HCT116 (cell line): ENCODE measurements around the gene NUP155. TPM values are rescaled to one million over a fixed set of nuclear protein-coding genes. Genes with fewer than 3 reads are reported as not detected.

Experiments
- ATAC-seq: fragments of 200-7000 bp; cut with Tn5 transposase; 2 replicates; pipeline ENCODE4 v1.9.1; 2020; ENCODE audit warnings: mild to moderate bottlenecking, moderate library complexity
- BruUV-seq: library from RNA; stranded (reverse); fragments of 400-500 nt; replicated peaks from 2 replicates; lab custom pipeline; 2021; lab: Mats Ljungman, UMichigan
- CTCF ChIA-PET: fragments of 300-600 bp; sonication (Branson Sonifier 250); formaldehyde crosslinking; loops from one replicate; lab custom pipeline; 2021; ENCODE audit warnings: antibody characterized with exemption; lab: Charles Lee
- POLR2A ChIA-PET: fragments of 300-600, 350-600 bp; sonication (Branson Sonifier 250); formaldehyde crosslinking; loops from one replicate; lab custom pipeline; 2021; ENCODE audit warnings: antibody characterized with exemption; lab: Charles Lee
- RAD21 ChIA-PET, 2 experiments: fragments of 300-600 bp; sonication (Branson Sonifier 250); formaldehyde crosslinking; loops; one replicate each; lab custom pipeline; 2023; ENCODE audit warnings: low total read pairs in 2 of 2; ENCODE audit not compliant: uncharacterized antibody in 2 of 2, unreplicated experiment in 2 of 2, low non-redundant PET in 1 of 2; lab: Charles Lee
- DNase-seq: peaks from one replicate; pipeline ENCODE4 v3.0.0-alpha.2; 2010; ENCODE audit warnings: low read depth, low spot score
- H2AFZ ChIP-seq: fragments of 200-600 bp; shearing (Covaris generic), sonication (generic); 2 replicates; pipeline ENCODE4 v1.6.1; 2017; ENCODE audit warnings: low read depth, mixed run types, mixed read lengths, antibody characterized with exemption, low read length; ENCODE audit not compliant: poor library complexity, severe bottlenecking
- H3K27ac ChIP-seq: 2 replicates; pipeline ENCODE4 v1.5.1; 2012; ENCODE audit warnings: low read depth, low read length
- H3K27me3 ChIP-seq: fragments of 200-600 bp; sonication (generic); 2 replicates; pipeline ENCODE4 v1.6.1; 2016; ENCODE audit warnings: mixed run types, low read length, mixed read lengths; ENCODE audit not compliant: insufficient read depth
- H3K36me3 ChIP-seq, 2 experiments: fragments of 200-500 bp in 1 of 2; fragments of 200-600 bp in 1 of 2; sonication (Bioruptor generic) in 1 of 2; sonication (generic) in 1 of 2; 2 replicates each; pipeline versions ENCODE4 v1.5.1 to v1.6.1; 2014 to 2016; ENCODE audit warnings: low read length in 2 of 2, inconsistent platforms in 1 of 2, mixed read lengths in 1 of 2, mixed run types in 1 of 2; ENCODE audit not compliant: insufficient read depth in 2 of 2, control insufficient read depth in 1 of 2
- H3K4me1 ChIP-seq, 2 experiments: fragments of 200-600 bp in 1 of 2; sonication (generic) in 1 of 2; 2 replicates each; pipeline versions ENCODE4 v1.5.1 to v1.6.1; 2012 to 2017; ENCODE audit warnings: low read length in 2 of 2, inconsistent platforms in 1 of 2, mild to moderate bottlenecking in 1 of 2, mixed read lengths in 1 of 2, mixed run types in 1 of 2, moderate library complexity in 1 of 2; ENCODE audit not compliant: insufficient read depth in 2 of 2, control insufficient read depth in 1 of 2
- H3K4me2 ChIP-seq: fragments of 200-600 bp; sonication (generic); 2 replicates; pipeline ENCODE4 v1.6.1; 2017; ENCODE audit warnings: mixed run types, low read length, mixed read lengths
- H3K4me3 ChIP-seq, 2 experiments: fragments of 200-600 bp in 1 of 2; sonication (generic) in 1 of 2; replicated peaks in 1 of 2; 2 replicates each; pipeline ENCODE4 v1.5.1; 2011 to 2016; ENCODE audit warnings: low read length in 2 of 2, control low read depth in 1 of 2, low read depth in 1 of 2, mild to moderate bottlenecking in 1 of 2, mixed read lengths in 1 of 2, mixed run types in 1 of 2
- H3K79me2 ChIP-seq: fragments of 200-600 bp; sonication (generic); 2 replicates; pipeline ENCODE4 v1.6.1; 2017; ENCODE audit warnings: mild to moderate bottlenecking, mixed run types, low read length, moderate library complexity, mixed read lengths; ENCODE audit not compliant: insufficient read depth
- H3K9ac ChIP-seq: fragments of 200-600 bp; sonication (generic); 2 replicates; pipeline ENCODE4 v1.6.1; 2016; ENCODE audit warnings: low read length, mixed read lengths
- H3K9me2 ChIP-seq: fragments of 200-600 bp; sonication (generic), shearing (Covaris generic); 2 replicates; pipeline ENCODE4 v1.6.1; 2017; ENCODE audit warnings: mixed run types, mild to moderate bottlenecking, moderate library complexity; ENCODE audit not compliant: insufficient read depth
- H3K9me3 ChIP-seq, 2 experiments: fragments of 200-500 bp in 1 of 2; fragments of 200-600 bp in 1 of 2; sonication (Bioruptor generic) in 1 of 2; sonication (generic) in 1 of 2; 2 replicates each; pipeline ENCODE4 v1.6.1; 2014 to 2017; ENCODE audit warnings: low read length in 2 of 2, mixed read lengths in 2 of 2, inconsistent platforms in 1 of 2, low read depth in 1 of 2, mild to moderate bottlenecking in 1 of 2, mixed run types in 1 of 2, moderate library complexity in 1 of 2; ENCODE audit not compliant: control insufficient read depth in 1 of 2, insufficient read depth in 1 of 2
- H4K20me1 ChIP-seq: fragments of 200-600 bp; sonication (generic), shearing (Covaris generic); 2 replicates; pipeline ENCODE4 v1.6.1; 2017; ENCODE audit warnings: mixed run types, mild to moderate bottlenecking, moderate library complexity; ENCODE audit not compliant: insufficient read depth
- ELF1 ChIP-seq: IDR thresholded peaks from 2 replicates; pipeline ENCODE4 v1.6.1; 2012; ENCODE audit warnings: low read depth, borderline replicate concordance
- EZH2phosphoT487 ChIP-seq: fragments of 200-600 bp; IDR thresholded peaks from 2 replicates; pipeline ENCODE4 v1.6.1; 2018; ENCODE audit warnings: antibody characterized with exemption, borderline replicate concordance
- REST ChIP-seq: IDR thresholded peaks from 2 replicates; pipeline ENCODE4 v1.6.1; 2012; ENCODE audit warnings: low read depth
- SIN3A ChIP-seq: IDR thresholded peaks from 2 replicates; pipeline ENCODE4 v1.6.1; 2012; ENCODE audit warnings: low read depth
- SRF ChIP-seq: IDR thresholded peaks from 2 replicates; pipeline ENCODE4 v1.6.1; 2012; ENCODE audit warnings: low read depth
- ZNF274 ChIP-seq: fragments of 200-500 bp; sonication (Bioruptor generic); IDR thresholded peaks from 2 replicates; pipeline ENCODE4 v1.6.1; 2014; ENCODE audit warnings: mild to moderate bottlenecking, low read depth, low read length, inconsistent platforms
- intact Hi-C: fragments of 100-400 bp; cut with micrococcal nuclease; formaldehyde crosslinking; loops from 2 replicates; pipeline ENCODE4 v1.10.0; 2022
- total RNA-seq: library from RNA; stranded (reverse); gene quantifications from one replicate; pipeline ENCODE4 v1.2.1, GENCODE V29; 2021; ENCODE audit not compliant: unreplicated experiment
- TF ChIP-seq, protein P1 (sequence below): IDR thresholded peaks from 2 replicates; pipeline ENCODE4 v1.6.1; 2011; ENCODE audit warnings: mild to moderate bottlenecking, low read length, moderate library complexity; ENCODE audit not compliant: insufficient replicate concordance; ENCODE audit errors: extremely low read depth
- TF ChIP-seq, protein P2 (sequence below), 3 experiments: fragments of 200-600 bp in 1 of 3; sonication (generic) in 1 of 3; IDR thresholded peaks in 2 of 3; conservative IDR thresholded peaks in 1 of 3; 2 replicates each; pipeline ENCODE4 v1.5.1; 2012 to 2017; ENCODE audit warnings: low read depth in 2 of 3, low read length in 2 of 3, antibody characterized with exemption in 1 of 3, borderline replicate concordance in 1 of 3, control low read depth in 1 of 3, mild to moderate bottlenecking in 1 of 3, mixed read lengths in 1 of 3, mixed run types in 1 of 3, moderate library complexity in 1 of 3; ENCODE audit not compliant: insufficient read depth in 1 of 3

The NUP155 gene
- total RNA-seq, 1 experiment from 2014 or later: 80.9 TPM

DNA sequence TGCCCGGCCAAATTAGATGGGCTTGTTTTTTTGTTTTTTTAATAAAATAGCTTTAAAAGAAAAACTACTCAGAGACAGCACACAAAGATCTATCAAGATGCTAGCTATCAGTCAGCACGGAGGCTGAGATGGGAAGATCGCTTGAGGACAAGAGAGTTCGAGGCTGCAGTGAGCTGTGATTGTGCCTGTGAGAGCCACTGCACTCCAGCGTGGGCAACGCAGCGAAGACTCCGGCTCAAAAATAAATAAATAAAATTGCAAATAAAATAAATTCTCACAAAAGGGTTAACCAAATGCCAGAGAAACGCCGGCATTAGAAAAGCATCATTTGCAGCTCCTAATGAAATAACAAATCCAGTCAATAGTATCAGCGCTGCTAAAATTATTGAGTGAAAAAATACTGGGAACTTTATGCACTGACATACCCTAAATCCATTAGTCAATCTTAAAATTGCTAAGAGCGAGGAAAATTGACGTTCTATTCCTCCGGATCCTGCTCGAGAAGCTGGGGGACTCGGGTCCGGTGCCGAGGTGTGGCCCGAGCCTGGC is 122.4 kb downstream of the NUP155 start:
- Histone ChIP-seq H3K9me3 (no peaks in the 10 kb centered on the region), H3K9me2 (no peaks in the 10 kb centered on the region), H3K4me1 (peaks cover 4 to 13% of the 10 kb centered on the region in 2 experiments; a peak in 2 of 4 replicates), H3K36me3 (no peaks in the 10 kb centered on the region), H3K9ac (peak overlapping the region; percentile 78), H2AFZ (no peak overlapping the region), H3K79me2 (no peaks in the 10 kb centered on the region), H3K27ac (peak overlapping the region; percentile 86), H3K4me2 (peak overlapping the region; percentile 76), H3K27me3 (no peaks in the 10 kb centered on the region), H3K4me3 (peak overlapping the region; percentile 73 to 76), H4K20me1 (no peaks in the 10 kb centered on the region)
- TSS peak; percentile 51 for BruUV-seq
- ATAC-seq (no peak), DNase-seq (no peak)
- ChIA-PET RAD21 (no interaction called here), CTCF (no interaction called here), POLR2A (interaction anchor here (1.2 kb wide), 1 partner anchor 177 kb away, joined by 3 read pairs; no protein-coding TSS in a partner anchor)
- TF ChIP-seq, protein P1, sequence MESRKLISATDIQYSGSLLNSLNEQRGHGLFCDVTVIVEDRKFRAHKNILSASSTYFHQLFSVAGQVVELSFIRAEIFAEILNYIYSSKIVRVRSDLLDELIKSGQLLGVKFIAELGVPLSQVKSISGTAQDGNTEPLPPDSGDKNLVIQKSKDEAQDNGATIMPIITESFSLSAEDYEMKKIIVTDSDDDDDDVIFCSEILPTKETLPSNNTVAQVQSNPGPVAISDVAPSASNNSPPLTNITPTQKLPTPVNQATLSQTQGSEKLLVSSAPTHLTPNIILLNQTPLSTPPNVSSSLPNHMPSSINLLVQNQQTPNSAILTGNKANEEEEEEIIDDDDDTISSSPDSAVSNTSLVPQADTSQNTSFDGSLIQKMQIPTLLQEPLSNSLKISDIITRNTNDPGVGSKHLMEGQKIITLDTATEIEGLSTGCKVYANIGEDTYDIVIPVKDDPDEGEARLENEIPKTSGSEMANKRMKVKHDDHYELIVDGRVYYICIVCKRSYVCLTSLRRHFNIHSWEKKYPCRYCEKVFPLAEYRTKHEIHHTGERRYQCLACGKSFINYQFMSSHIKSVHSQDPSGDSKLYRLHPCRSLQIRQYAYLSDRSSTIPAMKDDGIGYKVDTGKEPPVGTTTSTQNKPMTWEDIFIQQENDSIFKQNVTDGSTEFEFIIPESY: no peak
- TF ChIP-seq SRF (no peak), ZNF274 (no peak)
- intact Hi-C loops: no loop called here

GRCh38 chr5:37247496-37247895 is 123.4 kb downstream of the NUP155 start:
- ChIA-PET RAD21 (no interaction called here), CTCF (no interaction called here), POLR2A (no interaction called here)
- intact Hi-C loops: no loop called here
- H3K79me2 ChIP-seq: no peaks in the 10 kb centered on the region
- peaks cover 4 to 13% of the 10 kb centered on the region in 2 experiments; a peak in 2 of 4 replicates for H3K4me1 ChIP-seq
- no peak overlapping the region for H3K9ac ChIP-seq
- H3K27ac ChIP-seq: no peak overlapping the region
- TF ChIP-seq, protein P2, sequence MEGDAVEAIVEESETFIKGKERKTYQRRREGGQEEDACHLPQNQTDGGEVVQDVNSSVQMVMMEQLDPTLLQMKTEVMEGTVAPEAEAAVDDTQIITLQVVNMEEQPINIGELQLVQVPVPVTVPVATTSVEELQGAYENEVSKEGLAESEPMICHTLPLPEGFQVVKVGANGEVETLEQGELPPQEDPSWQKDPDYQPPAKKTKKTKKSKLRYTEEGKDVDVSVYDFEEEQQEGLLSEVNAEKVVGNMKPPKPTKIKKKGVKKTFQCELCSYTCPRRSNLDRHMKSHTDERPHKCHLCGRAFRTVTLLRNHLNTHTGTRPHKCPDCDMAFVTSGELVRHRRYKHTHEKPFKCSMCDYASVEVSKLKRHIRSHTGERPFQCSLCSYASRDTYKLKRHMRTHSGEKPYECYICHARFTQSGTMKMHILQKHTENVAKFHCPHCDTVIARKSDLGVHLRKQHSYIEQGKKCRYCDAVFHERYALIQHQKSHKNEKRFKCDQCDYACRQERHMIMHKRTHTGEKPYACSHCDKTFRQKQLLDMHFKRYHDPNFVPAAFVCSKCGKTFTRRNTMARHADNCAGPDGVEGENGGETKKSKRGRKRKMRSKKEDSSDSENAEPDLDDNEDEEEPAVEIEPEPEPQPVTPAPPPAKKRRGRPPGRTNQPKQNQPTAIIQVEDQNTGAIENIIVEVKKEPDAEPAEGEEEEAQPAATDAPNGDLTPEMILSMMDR (IDR thresholded peaks at IDR 0.05 in 2 of 3, conservative IDR thresholded peaks at IDR 0.05 in 1 of 3; ENCODE audit: borderline replicate concordance in 1 of 3, insufficient read depth in 1 of 3, low read depth in 2 of 3, low read length in 2 of 3): no peak
- no peak for TF ChIP-seq ZNF274
- no peak for TF ChIP-seq EZH2phosphoT487
- TF ChIP-seq SIN3A: no peak
- no peak for TF ChIP-seq ELF1
- no peak for TF ChIP-seq SRF
- no peak for TF ChIP-seq REST
- H3K9me3 ChIP-seq: no peaks in the 10 kb centered on the region
- 0 out of 2 replicates have a peak overlapping the region, but pooled peaks have one; percentile 76 for H3K4me2 ChIP-seq
- H4K20me1 ChIP-seq: no peaks in the 10 kb centered on the region; the same call in 1 of the 2 replicates
- no peaks in the 10 kb centered on the region for H3K27me3 ChIP-seq
- no peak overlapping the region for H3K4me3 ChIP-seq
- H3K9me2 ChIP-seq: no peaks in the 10 kb centered on the region
- DNase-seq (no peak), ATAC-seq (no peak)
- no peaks in the 10 kb centered on the region for H3K36me3 ChIP-seq
- no TSS peak for BruUV-seq
- no peak overlapping the region for H2AFZ ChIP-seq
